Stimulated activated CD4-positive, alpha-beta T cell treated with anti-CD3 and anti-CD28 coated beads, Interleukin-12 subunit alpha, Interleukin-12 subunit beta, amount 100 ng/mL, for 4 hours (primary cell): ENCODE data around the gene BCL7B.
A peak's percentile ranks its signal among the peaks of the same experiment; 100 is the strongest.
"Not testable (repeated sequence)": the region's sequence is repeated elsewhere in the genome, so short reads cannot be mapped to it uniquely, and the experiment has no call there.

ENCODE experiments used
- DNase-seq: peaks from one replicate; pipeline ENCODE4 v3.0.0-alpha.2; 2020

The BCL7B gene

DNA sequence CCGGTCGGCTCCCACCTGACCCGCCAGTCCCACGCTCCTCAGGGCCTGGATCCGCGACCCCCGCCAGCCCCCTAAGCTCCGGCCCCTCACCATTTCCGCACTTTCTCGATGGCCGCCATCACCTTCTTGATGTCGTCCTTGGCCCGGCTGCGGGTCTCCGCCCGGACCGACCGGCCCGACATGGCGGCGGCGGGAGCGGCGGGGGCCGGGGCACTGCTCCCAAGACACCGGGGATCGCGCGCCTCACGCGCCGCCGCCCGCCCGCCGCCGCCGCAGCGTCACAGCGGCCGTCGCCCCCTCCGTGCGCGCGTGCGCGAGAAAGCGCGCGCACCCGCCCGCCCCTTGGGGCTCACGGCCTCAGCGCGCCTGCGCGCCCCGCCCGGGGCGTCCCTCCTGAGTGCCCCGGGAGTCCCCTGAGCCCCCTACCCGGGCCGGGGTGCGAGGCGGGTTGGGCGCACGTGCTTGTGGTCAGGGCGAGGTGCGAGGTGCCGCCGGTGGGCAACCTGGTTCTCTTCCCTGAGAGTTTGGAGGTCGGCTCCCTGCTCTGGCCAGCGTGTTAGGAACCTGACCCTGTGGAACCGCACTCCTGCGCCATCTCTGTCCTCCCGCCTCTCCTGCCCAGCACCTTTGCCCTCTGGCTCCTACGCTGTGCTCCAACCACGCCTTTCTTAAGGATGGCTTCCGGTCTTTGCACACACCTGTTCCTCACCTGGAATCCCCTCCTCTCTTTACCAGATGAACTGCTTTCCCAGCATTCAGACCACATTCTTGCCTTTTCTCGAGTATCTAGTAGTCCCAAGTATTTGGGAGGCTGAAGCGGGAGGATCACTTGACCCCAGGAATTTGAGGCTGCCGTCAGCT lies at the start of gene BCL7B:
TSS of gene BCL7B (minus strand) at position 294 of the 861 bp plus-strand sequence. CDS start at position 182, 112 bp downstream.
- peak; percentile 74 for DNase-seq

DNA sequence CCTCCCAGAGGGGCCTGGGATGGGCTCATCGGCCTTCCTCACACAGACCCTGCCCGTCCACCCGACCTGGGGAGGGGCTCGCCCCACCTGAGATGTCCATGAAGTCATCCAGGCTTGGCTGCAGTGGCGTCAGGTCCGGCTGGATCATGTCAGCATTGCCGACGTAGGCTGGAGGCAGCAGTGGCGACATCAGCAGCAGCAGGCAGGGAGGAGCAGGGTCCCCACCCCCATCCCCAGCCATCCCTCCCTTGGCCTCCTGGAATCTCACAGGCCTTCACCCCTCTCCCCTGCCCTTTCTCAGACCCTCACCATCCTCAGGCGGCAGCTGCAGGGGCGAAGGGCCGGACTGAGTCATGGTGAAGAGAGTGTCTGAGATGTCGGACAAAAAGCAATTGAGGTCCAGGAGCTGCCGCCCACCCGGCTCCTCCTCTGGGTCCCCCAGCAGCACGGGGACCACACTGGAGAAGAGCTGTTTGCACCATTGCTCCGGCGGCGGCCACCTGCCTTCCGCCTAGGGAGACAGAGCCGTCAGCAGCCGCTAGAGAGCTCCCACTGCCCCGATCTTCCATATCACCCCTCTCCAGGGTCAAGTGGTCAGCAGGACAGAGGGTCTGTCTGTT lies 48.2 kb upstream of the BCL7B start:
- no peak for DNase-seq

DNA sequence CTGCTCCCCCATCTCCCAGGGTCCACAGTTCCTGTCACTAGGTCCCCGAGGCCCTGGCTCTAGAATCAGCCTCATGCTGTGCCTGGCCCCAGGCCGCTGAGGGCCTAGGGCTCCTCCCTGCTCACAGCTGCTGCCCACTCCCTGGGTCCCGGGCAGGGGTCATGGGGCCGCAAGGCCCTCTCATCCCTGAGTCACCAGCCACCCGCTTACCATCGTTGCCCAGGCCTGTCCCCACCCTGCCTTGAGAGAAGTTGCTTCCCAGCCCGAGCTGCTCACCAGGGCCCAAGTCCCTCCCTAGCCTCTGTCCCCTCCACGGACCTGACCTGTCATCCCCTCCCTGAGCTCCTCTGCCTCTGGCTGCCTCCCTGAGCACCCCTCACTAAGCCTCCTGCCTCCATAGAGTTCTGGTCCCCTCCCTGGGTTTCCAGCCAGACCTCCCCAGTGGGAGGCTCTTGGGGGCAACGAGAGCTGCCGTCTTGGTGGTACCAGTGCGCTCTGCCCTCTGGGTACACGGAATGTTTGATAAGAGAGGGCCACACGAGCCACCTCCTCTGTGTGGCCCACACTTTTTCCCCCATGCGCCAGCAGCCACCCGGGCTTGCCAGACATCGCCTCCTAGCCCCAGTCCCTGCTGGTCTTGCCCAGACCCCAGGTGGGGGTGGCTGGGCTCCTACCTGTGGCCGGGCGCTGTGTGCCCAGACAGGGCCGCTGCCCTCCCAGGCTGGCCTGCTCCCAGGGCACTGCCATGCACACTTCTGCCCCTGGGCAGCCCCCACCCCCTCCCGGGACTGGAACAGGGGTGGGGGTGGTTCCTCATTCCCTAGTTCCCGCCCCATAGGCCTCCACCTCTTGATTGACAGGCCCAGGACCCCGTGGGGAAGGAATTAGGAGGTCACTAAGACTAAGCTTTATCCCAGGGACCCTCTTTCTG lies 45.5 kb upstream of the BCL7B start:
- no peak for DNase-seq

DNA sequence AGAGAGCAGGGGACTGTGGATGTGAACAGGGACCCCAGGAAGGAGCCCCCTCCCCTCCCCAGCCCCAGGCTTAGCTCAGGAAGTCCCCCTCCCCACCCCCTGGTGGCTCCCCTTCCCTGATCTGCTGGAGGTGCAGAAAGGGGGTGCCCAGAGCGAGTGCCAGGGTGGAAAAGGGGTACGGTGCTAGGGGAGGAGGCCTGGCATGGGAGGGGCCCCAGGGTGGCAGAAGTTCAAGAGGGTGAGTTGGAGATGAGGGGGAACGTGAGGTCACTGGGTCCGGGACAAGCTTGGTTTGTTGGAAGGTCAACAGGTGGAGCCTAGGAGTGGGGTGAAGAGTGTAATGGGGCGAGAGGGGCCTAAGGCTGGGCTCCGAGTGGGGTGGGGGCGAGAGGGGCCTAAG lies 42.4 kb upstream of the BCL7B start:
- no peak for DNase-seq

DNA sequence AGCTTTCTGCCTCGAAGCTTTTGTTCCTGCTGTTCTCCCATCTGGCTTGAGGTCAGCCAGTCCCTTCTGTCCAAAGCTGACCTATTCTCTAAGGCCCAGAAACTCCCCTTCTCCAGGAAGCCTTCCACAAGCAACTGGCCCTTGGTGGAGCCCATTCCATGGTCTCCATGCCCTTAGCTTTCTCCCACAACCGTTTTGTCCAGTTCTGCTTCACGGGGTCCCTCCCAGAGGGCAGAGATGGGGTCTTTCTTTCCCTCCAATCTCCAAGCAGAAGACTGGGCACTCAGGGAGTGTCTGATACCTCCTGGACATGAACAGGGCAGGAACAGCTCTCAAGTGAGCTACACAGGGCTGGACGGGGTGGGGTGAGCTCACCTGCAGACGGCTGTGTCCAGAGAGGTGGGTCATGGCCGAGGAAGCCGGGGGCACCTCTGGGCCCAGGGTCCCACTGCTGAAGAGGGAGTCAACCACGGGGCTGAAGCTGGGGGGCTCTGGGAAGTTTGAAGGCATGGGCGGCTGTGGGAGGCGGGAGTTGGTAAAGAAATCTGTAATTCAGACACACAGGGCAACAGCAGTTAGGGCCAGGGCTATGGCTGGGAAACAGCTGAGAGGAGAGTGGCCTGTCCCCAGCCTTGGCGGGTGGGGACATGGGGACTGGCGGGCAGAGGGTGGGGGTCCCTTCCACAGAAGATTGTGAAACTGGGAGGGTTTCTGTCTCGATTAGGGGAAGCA lies 41.8 kb upstream of the BCL7B start:
- DNase-seq, result no peak

DNA sequence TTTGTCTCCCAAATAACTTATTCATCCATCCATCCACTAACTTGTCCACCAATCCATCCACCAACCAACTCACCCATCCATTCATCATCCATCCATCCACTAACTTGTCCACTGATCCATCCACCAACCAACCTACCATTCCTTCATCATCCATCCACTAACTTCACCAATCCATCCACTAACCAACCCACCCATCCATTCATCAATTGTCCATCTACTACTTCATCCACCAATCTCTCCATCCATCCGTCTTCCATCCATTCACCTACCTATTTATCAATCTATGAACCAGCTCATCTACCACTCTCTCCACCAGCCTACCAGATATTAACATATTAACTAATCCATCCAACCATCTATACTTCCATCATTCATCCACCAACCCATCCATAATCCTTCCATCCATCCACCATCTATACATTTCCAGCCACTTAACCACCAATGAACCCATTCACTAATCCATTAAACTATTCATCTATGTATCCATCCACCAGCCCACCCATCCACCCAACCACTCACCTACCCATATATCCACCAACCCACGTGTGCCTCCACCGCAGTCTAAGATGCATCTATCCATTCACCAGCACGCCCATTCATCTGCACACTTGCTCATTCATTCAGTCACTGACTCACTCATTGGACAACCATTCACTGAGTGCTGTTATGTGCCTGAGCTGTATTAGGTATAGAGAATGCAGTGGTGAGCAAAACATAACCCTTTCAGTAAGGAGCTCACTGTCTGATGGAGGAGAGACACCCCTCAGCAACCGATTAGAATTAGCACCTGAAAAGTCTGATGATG lies 40.7 kb upstream of the BCL7B start:
- no peak for DNase-seq

DNA sequence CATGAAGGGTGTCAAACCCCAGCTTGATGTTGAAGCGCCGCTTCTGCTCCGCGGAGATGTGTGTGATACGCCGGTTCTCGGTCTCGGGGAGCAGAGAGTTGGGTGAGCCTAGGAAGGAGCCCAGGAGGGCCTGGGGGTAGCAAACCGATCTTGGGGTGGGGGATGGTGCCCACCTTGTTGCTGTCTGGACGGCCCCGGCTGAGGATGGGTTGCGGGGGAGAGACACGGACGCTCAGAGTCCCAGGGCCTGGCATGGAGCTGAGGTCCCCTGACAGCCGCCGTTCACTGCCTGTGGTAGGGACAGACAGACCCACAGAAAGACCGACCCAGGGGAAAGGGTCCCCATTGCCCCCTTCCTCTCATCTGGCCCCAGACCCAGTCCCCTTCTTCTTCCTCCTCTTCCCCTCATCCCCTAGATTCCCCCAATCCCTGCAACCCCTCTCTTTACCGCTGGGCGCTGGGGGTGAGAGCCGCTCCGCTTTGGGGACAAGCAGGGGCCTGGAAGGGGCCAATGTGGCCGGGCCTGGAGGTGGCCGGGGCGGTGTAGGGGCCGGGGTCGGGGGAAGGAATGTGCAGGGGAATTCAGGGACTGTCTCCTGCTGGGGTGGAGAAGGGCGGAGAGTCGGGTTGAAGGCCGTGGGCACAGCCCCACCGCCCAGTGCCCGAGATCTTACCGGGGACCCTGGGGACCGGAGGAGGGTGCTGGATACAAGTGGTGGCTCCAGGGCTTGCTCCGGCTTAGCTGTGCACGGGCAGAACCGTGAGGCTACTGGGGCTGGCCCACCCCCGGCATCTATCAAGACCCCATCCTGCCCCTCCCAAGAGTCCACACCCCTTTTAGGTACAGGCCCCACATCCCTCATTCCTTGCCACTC lies 38.9 kb upstream of the BCL7B start:
- no peak for DNase-seq

DNA sequence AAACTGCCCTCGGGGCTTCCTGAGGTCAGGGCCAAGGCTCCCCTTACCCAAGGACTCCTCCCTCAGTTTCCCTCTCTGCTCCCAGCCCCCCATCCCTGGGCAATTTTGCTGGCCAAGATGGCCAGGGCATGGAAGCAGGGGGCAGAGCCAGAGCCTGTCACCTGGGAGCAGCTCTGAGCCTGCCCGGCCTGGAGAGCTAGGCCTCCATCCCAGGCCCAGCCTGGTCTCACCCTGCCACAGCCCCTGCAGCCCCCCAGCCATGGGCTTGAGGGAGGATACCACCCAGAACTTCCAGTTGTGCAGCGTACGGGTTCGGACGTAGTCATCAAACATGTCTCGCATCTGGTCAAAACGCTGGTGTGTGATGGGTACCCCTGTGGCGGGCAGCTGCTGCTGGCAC lies 37.9 kb upstream of the BCL7B start:
- no peak for DNase-seq

DNA sequence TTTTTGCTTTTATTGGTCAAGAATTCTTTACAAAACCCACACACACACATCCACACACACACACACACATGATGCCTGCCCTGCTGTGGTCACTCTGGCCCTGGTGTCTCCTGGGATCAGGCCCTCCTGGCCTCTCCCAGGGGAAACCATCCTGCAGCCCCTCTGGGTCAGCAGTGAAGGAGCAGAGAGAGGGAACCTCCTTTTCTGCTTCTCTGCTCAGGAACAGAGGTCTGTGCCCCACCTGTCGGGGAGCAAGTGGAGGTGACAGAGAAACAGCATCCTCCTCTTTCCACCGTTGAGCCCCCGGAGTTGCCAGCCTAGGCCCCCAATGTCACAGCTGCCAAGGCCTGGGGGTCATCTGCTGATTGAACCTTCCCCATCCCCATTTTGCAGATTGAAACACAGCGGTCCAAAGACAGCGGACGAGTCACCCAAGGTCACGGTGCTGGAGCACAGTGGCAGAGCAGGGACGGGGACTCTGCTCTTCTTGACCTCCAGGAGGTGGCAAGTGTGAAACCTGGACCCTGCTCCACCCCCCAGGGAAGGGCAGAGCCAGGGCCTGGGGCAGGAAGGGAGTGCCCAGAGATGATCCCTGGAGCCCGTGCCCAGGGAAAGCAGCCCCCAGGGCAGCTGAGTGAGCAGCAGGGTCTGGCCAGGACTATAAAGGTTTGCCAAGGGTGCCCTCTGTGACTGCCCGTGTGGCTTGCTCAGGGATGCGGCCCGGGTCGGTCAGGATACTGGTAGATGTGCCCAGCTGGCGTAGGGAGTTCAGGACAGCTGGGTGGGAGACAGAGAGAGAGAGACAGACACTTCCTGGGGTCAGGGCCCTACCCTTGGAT lies 35.9 kb upstream of the BCL7B start:
- DNase-seq, result no peak

DNA sequence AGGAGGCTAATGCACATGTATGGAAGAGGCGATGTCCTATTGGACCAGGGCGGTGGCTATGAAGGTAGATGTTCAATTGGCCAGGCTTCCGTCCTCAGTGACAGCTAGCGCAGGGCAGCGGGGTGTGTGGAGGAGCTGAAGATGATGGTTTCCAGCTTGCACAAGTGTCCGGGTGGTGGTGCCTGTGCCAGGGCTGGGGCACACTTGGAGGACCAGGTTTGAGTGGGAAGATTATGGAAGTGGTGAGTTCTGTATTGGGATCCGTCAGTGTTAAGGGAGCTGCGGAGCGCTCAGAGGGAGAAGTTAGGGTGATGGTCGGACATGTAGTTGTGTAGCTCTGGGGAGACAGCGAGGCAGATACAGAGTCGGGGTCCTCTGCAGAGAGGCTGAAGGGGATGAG lies 29.4 kb upstream of the BCL7B start:
- DNase-seq, result no peak

DNA sequence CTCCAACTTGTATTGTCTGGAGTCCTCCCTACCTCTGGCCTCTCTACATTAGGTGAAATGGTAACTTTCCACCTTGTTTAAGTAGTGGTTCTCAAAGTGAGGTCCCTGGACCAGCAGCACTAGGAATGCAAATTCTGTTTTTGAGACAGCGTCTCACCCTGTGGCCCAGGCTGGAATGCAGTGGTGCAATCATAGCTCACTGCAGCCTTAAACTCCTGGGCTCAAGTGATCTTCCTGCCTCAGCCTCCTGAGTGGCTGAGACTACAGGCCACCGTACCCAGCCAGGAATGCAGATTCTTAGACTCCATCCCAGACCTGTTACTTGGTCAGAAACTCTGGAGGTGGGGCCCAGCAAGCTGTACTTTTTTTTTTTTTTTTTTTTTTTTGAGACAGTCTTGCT lies 27.7 kb upstream of the BCL7B start:
- no peak for DNase-seq

DNA sequence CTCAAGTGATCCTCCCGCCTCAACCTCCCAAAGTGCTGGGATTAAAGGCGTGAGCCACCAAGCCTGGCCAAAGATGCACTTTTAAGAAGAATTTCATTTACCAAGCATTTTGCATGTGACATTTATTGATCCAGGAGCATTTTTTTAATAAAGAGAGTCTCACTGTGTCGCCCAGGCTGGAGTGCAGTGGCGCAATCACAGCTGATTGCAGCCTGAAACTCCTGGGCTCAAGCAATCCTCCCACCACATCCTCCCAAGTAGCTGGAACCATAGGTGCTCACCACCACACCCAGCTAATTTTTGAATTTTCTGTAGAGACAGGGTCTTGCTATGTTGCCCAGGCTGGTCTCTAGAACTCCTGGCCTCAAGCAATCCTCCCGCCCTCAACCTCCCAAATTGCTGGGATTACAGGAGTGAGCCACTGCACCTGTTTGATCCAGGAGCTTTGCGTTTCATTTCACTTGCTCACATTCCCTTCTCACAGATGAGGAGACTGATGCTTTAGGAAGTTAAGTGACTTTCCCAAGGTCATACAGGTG lies 25.2 kb upstream of the BCL7B start:
- DNase-seq, result no peak

DNA sequence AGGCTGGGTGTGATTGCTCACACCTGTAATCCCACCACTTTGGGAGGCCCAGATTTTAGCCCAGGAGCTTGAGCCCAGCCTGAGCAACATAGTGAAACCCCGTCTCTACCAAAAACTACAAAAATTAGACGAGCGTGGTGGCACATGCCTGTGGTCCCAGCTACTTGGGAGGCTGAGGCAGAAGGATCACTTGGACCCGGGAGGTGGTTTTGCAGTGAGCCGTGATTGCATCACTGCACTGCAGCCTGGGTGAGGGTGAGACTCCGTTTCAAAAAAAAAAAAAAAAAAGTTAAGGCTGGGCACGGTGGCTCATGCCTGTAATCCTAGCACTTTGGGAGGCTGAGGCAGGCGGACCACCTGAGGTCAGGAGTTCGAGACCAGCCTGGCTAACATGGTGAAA lies 23.5 kb upstream of the BCL7B start:
- not testable (repeated sequence) for DNase-seq

DNA sequence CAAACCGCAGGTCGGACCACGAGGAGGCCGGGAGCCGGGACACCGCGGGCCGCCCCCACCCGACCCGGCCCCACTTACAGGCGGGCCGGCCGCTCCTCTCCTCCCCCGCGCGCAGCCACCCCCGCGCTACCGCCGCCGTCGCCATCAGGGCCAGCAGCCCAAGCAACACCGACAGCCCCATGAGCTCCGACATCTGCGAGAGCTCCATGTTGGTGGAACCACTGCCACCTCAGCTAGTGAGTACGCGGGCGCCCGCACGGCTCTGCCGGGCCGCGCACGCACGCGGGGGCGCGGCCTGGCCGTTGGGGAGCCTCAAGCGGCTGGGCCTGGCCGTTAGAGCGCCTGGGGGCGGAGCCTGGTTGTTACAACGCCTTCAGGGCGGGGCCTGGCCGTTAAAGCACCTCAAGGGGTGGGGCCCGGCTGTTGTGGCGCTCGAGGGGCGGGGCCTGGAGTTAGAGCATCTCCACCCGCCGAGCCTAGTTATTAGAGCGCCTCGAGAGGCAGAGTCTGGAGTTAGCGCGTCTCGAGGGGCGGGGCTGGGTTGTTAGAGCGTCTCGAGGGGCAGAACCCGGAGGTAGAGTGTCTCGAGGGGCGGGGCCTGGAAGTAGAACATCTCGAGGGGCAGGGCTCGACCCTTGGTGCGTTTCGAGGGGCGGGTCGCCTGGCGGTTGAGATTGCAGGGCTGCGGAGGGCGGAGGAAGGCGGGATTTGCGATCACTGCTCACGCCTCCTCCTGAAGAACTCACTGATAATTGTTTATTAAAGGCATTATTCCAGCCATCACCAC lies 21.0 kb upstream of the BCL7B start, which contains the start of gene TBL2:
TSS of gene TBL2 (minus strand) at position 238 of the 787 bp plus-strand sequence. CDS start at position 208, 30 bp downstream.
- DNase-seq, result peak; percentile 99

DNA sequence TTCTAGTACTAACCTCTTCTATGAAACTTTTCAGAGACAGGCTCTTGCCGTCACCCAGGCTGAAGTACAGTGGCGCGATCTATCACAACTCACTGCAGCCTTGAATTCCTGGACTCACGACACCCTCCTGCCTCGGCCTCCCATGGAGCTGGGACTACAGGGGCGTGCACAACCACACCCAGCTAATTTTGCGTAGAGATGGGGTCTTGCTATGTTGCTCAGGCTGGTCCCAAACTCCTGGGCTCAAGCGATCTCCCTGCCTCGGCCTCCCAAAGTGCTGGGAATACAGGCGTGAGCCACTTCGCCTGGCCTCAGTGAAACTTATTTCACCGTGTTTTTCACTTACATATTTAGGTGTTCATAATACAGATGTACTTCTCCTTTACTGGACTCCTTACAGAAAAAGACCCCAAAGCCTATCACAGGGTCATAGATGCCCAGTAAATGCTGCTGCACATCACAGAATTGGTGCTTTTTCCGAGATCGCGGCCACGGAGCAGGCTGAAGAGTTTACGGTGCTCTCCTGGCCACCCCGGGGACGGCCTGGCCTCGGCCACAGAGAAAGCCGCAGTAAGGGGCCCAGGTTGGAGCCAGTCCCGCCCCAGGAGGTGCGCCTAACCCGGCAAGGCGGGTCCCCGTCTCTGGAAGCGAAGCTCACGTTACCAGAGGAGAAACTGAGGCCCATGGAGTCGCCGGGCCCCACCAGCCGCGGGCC lies 20.3 kb upstream of the BCL7B start:
- no peak for DNase-seq

DNA sequence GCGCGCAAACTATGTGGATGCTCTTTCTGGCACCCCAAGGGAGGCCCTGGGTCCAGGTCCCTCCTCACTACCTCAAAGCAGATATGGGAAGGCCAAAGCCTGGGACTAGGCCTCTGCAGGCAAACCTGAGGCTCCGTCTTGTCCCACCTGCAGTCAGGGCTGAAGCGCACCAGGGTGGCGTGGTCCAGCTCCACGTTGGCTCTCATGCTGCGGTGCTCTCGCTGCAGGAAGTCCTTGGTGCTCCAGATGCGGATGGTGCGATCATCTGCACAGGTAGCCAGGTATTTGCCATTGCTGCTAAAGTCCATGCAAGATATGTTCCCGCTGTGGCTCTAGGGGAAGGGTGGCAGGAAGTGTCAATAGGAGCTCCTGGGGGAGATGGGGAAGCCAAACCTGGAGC lies 16.3 kb upstream of the BCL7B start:
- no peak for DNase-seq

DNA sequence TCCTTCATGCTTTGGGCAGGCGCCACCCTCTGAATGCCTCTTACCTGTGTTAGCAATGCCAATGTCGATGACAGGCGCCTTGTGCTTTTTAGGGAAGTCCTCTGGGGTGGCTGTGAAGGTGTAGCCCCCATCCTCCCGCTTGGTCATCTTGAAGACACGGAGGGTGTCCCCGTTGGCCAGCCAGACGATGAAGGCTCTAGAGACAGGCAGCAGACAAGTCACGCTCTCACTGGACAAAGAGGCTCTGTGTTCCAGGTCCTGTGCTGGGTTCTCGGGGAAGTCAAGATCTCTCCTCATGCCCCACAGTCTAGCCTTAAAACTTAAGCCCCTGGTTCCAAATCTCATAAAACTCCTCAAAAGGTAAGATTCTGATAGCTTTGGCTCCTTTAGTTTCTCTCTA lies 15.8 kb upstream of the BCL7B start:
- DNase-seq, result no peak

DNA sequence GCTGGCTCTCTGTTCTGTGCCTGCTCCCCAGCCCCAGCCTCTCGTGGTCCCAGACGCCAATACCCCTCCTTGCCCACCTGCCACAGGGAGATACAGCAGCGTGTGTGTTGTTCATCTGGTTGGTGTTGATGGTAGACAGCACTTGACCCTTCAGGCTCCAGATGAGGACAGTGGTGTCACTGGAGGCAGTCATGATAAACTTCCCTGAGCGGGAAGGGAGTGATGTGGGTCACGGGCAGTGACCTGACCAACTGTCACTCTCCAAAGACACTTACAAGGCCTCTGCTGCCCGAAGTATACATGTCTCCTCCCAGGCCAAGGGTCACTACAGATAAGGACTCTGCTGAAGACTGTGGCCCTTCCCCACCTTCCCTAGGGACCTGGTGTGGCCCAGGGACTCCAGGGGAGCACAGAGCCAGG lies 15.3 kb upstream of the BCL7B start:
- DNase-seq, result no peak
